K562 (cell line): ENCODE data around the gene BAIAP2. TPM values are rescaled to one million over a fixed set of nuclear protein-coding genes. Genes with fewer than 3 reads are reported as not detected.

Experiments
- ATAC-seq: fragments of 200-7000 bp; cut with Tn5 transposase; 3 replicates; pipeline ENCODE4 v1.9.1; 2020; ENCODE audit warnings: moderate library complexity
- BruUV-seq: library from RNA; stranded (reverse); fragments of 400-500 nt; replicated peaks from 2 replicates; lab custom pipeline; 2021; lab: Mats Ljungman, UMichigan
- CTCF ChIA-PET: fragments of 300-600 bp; formaldehyde crosslinking; extraction: SDS; loops from one replicate; lab custom pipeline; 2021; ENCODE audit warnings: low intra/inter-chr PET ratio; lab: Yijun Ruan, JAX
- POLR2A ChIA-PET: fragments of 300-600, 350-650 bp; sonication (Branson Sonifier 250); formaldehyde crosslinking; extraction: SDS; loops from one replicate; lab custom pipeline; 2021; ENCODE audit warnings: antibody characterized with exemption, inconsistent platforms; lab: Yijun Ruan, JAX
- DNase-seq, 4 experiments: peaks; one replicate each; pipeline versions ENCODE4 v3.0.0 to v3.0.0-alpha.2; 2011 to 2018; ENCODE audit warnings: low spot score in 3 of 4, mixed read lengths in 3 of 4; ENCODE audit errors: extremely low read depth in 1 of 4
- FAIRE-seq: peaks from 2 replicates; lab custom pipeline; 2011; peaks lifted over from hg19 to GRCh38; lab: Jason Lieb, UNC
- H2AFZ ChIP-seq: 2 replicates; pipeline ENCODE4 v1.6.0; 2011; ENCODE audit warnings: low read depth, low read length, control low read depth, inconsistent platforms
- H3K27ac ChIP-seq: fragments of 200-600 bp; 3 replicates; pipeline ENCODE4 v1.8.0; 2011; ENCODE audit warnings: low read depth, mild to moderate bottlenecking, control low read depth, inconsistent platforms, low read length, moderate library complexity, mixed read lengths; ENCODE audit errors: extremely low read depth
- H3K27me3 ChIP-seq, 2 experiments: fragments of 300-600 bp in 1 of 2; 2 replicates in 1 of 2; 3 replicates in 1 of 2; pipeline versions ENCODE4 v1.6.0 to v1.8.0; 2011; ENCODE audit warnings: inconsistent platforms in 2 of 2, low read length in 2 of 2, mild to moderate bottlenecking in 1 of 2, mixed read lengths in 1 of 2, moderate library complexity in 1 of 2; ENCODE audit not compliant: control insufficient read depth in 2 of 2, insufficient read depth in 2 of 2
- H3K36me3 ChIP-seq: fragments of 300-600 bp; 3 replicates; pipeline ENCODE4 v1.8.0; 2011; ENCODE audit warnings: mild to moderate bottlenecking, low read length, inconsistent platforms; ENCODE audit not compliant: control insufficient read depth, insufficient read depth
- H3K4me1 ChIP-seq, 2 experiments: fragments of 200-600 bp in 1 of 2; replicated peaks in 1 of 2; 2 replicates in 1 of 2; 3 replicates in 1 of 2; pipeline versions ENCODE4 v1.5.1 to v1.8.0; 2011; ENCODE audit warnings: inconsistent platforms in 2 of 2, low read length in 2 of 2, mild to moderate bottlenecking in 1 of 2, mixed read lengths in 1 of 2, moderate library complexity in 1 of 2; ENCODE audit not compliant: control insufficient read depth in 2 of 2, insufficient read depth in 2 of 2
- H3K4me2 ChIP-seq: 2 replicates; pipeline ENCODE4 v1.6.1; 2011; ENCODE audit warnings: low read length, control low read depth, inconsistent platforms, mixed read lengths; ENCODE audit not compliant: insufficient read depth
- H3K4me3 ChIP-seq: fragments of 200-600 bp; sonication (generic), shearing (Covaris generic); 2 replicates; pipeline ENCODE4 v1.5.1; 2016; ENCODE audit warnings: control low read depth, inconsistent platforms
- H3K79me2 ChIP-seq: fragments of 200-600 bp; 3 replicates; pipeline ENCODE4 v1.8.0; 2011; ENCODE audit warnings: low read length, inconsistent platforms; ENCODE audit not compliant: control insufficient read depth, insufficient read depth
- H3K9ac ChIP-seq, 2 experiments: 2 replicates each; pipeline versions ENCODE4 v1.6.0 to v1.6.1; 2011; ENCODE audit warnings: low read depth in 2 of 2, low read length in 2 of 2, control low read depth in 1 of 2, inconsistent platforms in 1 of 2, mild to moderate bottlenecking in 1 of 2, mixed read lengths in 1 of 2; ENCODE audit not compliant: insufficient read depth in 1 of 2
- H3K9me1 ChIP-seq: one replicate; pipeline ENCODE4 v1.6.0; 2011; ENCODE audit warnings: inconsistent platforms, mild to moderate bottlenecking, low read length, moderate library complexity; ENCODE audit not compliant: control insufficient read depth, insufficient read depth
- H3K9me3 ChIP-seq: replicated peaks from 2 replicates; pipeline ENCODE4 v1.5.1; 2011; ENCODE audit warnings: low read depth, low read length, inconsistent platforms; ENCODE audit not compliant: control insufficient read depth, insufficient read depth
- H4K20me1 ChIP-seq: replicated peaks from 2 replicates; pipeline ENCODE4 v1.6.1; 2011; ENCODE audit warnings: low read length, inconsistent platforms, mixed read lengths; ENCODE audit not compliant: control insufficient read depth, insufficient read depth
- E2F6 ChIP-seq, 2 experiments: IDR thresholded peaks; 2 replicates each; pipeline ENCODE4 v1.6.1; 2011; ENCODE audit warnings: borderline replicate concordance in 1 of 2, control low read depth in 1 of 2, low read depth in 1 of 2, low read length in 1 of 2, mild to moderate bottlenecking in 1 of 2, mixed read lengths in 1 of 2, moderate library complexity in 1 of 2; ENCODE audit not compliant: insufficient read depth in 1 of 2, insufficient read length in 1 of 2, poor library complexity in 1 of 2, severe bottlenecking in 1 of 2; ENCODE audit errors: extremely low read depth in 1 of 2
- MYC ChIP-seq, 2 experiments: fragments of 250-450 bp in 1 of 2; sonication (Bioruptor Pico) in 1 of 2; IDR thresholded peaks; 2 replicates each; pipeline versions ENCODE4 v1.5.1 to v1.6.1; 2012 to 2021; ENCODE audit warnings: low read depth in 2 of 2, borderline replicate concordance in 1 of 2, improper control_type of control experiment in 1 of 2, low read length in 1 of 2, mild to moderate bottlenecking in 1 of 2, moderate library complexity in 1 of 2
- SMARCA5 ChIP-seq: fragments of 450-650 bp; IDR thresholded peaks from 2 replicates; pipeline ENCODE4 v1.6.1; 2016
- TEAD2 ChIP-seq: fragments of 450-650 bp; IDR thresholded peaks from 2 replicates; pipeline ENCODE4 v1.6.1; 2016; ENCODE audit warnings: missing genetic modification characterization, control low read depth, missing compliant biosample characterization
- TEAD4 ChIP-seq, 2 experiments: sonication (generic) in 1 of 2; formaldehyde crosslinking in 1 of 2; IDR thresholded peaks; 2 replicates each; pipeline versions ENCODE4 v1.6.1 to v1.8.0; 2012 to 2022; ENCODE audit warnings: borderline replicate concordance in 1 of 2, inconsistent platforms in 1 of 2, low read length in 1 of 2, mild to moderate bottlenecking in 1 of 2, missing genetic modification reagents in 1 of 2
- ZBTB33 ChIP-seq: sonication (generic); formaldehyde crosslinking; IDR thresholded peaks from 2 replicates; pipeline ENCODE4 v1.8.1; 2023; ENCODE audit warnings: mild to moderate bottlenecking, missing genetic modification reagents
- WGBS: fragments of 100-300 bp; shearing (Covaris generic); methylation state at CpG from one replicate; pipeline ENCODE4 v1.1.6; 2016; ENCODE audit warnings: low coverage, mixed read lengths; ENCODE audit not compliant: insufficient coverage; ENCODE audit errors: missing lambda C conversion rate; 5-methylcytosine and 5-hydroxymethylcytosine counted together
- in situ Hi-C: fragments of 300-500 bp; cut with MboI; formaldehyde crosslinking; loops from 4 replicates; pipeline ENCODE4 v1.15.0; 2018; ENCODE audit warnings: inconsistent platforms, mixed read lengths
- intact Hi-C: fragments of 100-400 bp; cut with micrococcal nuclease; formaldehyde crosslinking; loops from 2 replicates; pipeline ENCODE4 v1.14.2; 2022
- polyA plus RNA-seq, 8 experiments: library from polyadenylated mRNA; depleted of rRNA in 4 of 8; stranded (reverse) in 5 of 8; unstranded in 3 of 8; fragments of >200 nt; fragmentation: Nextera tagmentation in 2 of 8; fragmentation: Illumina TruSeq in 1 of 8; extraction: Ambion mirVana in 2 of 8; extraction: Trizol in 1 of 8; gene quantifications; 2 replicates each; pipeline versions ENCODE4 v1.2.1 to v1.2.3, GENCODE V29; 2011 to 2014; ENCODE audit warnings: inconsistent platforms in 1 of 8, missing spikeins in 1 of 8
- total RNA-seq, 7 experiments: library from RNA; depleted of rRNA in 6 of 7; stranded (reverse); fragments of >200 nt in 6 of 7; fragmentation: Illumina TruSeq in 2 of 7; extraction: Trizol in 2 of 7; gene quantifications; 2 replicates each; pipeline versions ENCODE4 v1.2.1 to v1.2.3, GENCODE V29; 2011 to 2021; ENCODE audit warnings: low replicate concordance in 1 of 7

Gene BAIAP2
- total and polyA plus RNA-seq, 9 of the 15 experiments (the other 6 are each of a cell fraction or from before 2014, with no cell fraction given), result 2.3 to 51.6 (median 18.4) TPM

- DNase-seq (no peak), ATAC-seq (no peak), FAIRE-seq (no peak)
- POLR2A ChIA-PET, result interaction anchor here (0.6 to 1.2 kb wide), 3 partner anchors 81 to 123 kb away, joined by 3 read pairs; no protein-coding TSS in a partner anchor
- 60% methylated on average over 75 of the region's 109 CpGs for WGBS
- Histone ChIP-seq H3K9me1 (no peaks in the 10 kb centered on the region), H2AFZ (no peak overlapping the region), H3K4me2 (no peak overlapping the region), H3K27ac (no peak overlapping the region), H3K9ac (no peak overlapping the region), H3K9me3 (no peaks in the 10 kb centered on the region), H3K79me2 (no peaks in the 10 kb centered on the region), H3K4me3 (no peak overlapping the region), H3K4me1 (peaks cover 0 to 91% of the 10 kb centered on the region in 2 experiments; a peak in 4 of 5 replicates), H3K36me3 (no peaks in the 10 kb centered on the region), H3K27me3 (peaks cover 0 to 13% of the 10 kb centered on the region in 2 experiments; a peak in 3 of 5 replicates), H4K20me1 (0 out of 2 replicates have a peak, but pooled peaks cover 4% of the 10 kb centered on the region)
- TF ChIP-seq MYC (IDR thresholded peaks at IDR 0.05; ENCODE audit: low read depth, low read length), result no peak
- no peak for TF ChIP-seq MYC (CRISPR knock-in tag; IDR thresholded peaks at IDR 0.05; ENCODE audit: borderline replicate concordance, low read depth)
- TF ChIP-seq TEAD2, result no peak
- TF ChIP-seq E2F6 (IDR thresholded peaks at IDR 0.05; ENCODE audit: borderline replicate concordance in 1 of 2, extremely low read depth in 1 of 2, insufficient read depth in 1 of 2, insufficient read length in 1 of 2, low read depth in 1 of 2, low read length in 1 of 2, poor library complexity in 1 of 2, severe bottlenecking in 1 of 2), result peak in 1 of 2 experiments; percentile 69
- TF ChIP-seq SMARCA5, result no peak
- no peak for TF ChIP-seq TEAD4 (IDR thresholded peaks at IDR 0.05; ENCODE audit: low read length)
- TF ChIP-seq TEAD4 (CRISPR knock-in tag; IDR thresholded peaks at IDR 0.05; ENCODE audit: borderline replicate concordance), result no peak
- peak; percentile 31; the same call in 1 of the 2 replicates for TF ChIP-seq ZBTB33 (CRISPR knock-in tag)
- BruUV-seq, result no TSS peak
- in situ Hi-C loops, result no loop called here
- CTCF ChIA-PET, result no interaction called here
- intact Hi-C loops, result no loop called here
Measured at GRCh38 chr17:81121841-81122733, 87.1 kb downstream of the BAIAP2 start.
